Measurements from ENCODE around the gene COL4A4.

Gene COL4A4

GRCh38 chr2:226971084-226971483, 192.9 kb downstream of the COL4A4 start:
- H3K27ac ChIP-seq: no peak overlapping the region
- TF ChIP-seq CTCF (IDR thresholded peaks at IDR 0.05) (no peak), ZFX (IDR thresholded peaks at IDR 0.05; ENCODE audit: borderline replicate concordance) (no peak)

- no peak overlapping the region for H3K27ac ChIP-seq
- TF ChIP-seq ZFX (IDR thresholded peaks at IDR 0.05; ENCODE audit: borderline replicate concordance) (no peak), CTCF (IDR thresholded peaks at IDR 0.05) (no peak)
These were observed 193.6 kb downstream of the COL4A4 start for GRCh38 chr2:226970362-226970761.

GRCh38 chr2:226969417-226970080, 194.5 kb downstream of the COL4A4 start:
- TF ChIP-seq ZFX (IDR thresholded peaks at IDR 0.05; ENCODE audit: borderline replicate concordance) (no peak), CTCF (IDR thresholded peaks at IDR 0.05) (no peak)
- no peak overlapping the region for H3K27ac ChIP-seq

- H3K27ac ChIP-seq: no peak overlapping the region
- no peak for TF ChIP-seq ZFX (IDR thresholded peaks at IDR 0.05; ENCODE audit: borderline replicate concordance)
- no peak for TF ChIP-seq CTCF (IDR thresholded peaks at IDR 0.05)
These were observed 198.6 kb downstream of the COL4A4 start for GRCh38 chr2:226965376-226965775.

GRCh38 chr2:226963528-226963927, 200.5 kb downstream of the COL4A4 start:
- no peak for TF ChIP-seq ZFX (IDR thresholded peaks at IDR 0.05; ENCODE audit: borderline replicate concordance)
- no peak for TF ChIP-seq CTCF (IDR thresholded peaks at IDR 0.05)
- H3K27ac ChIP-seq: no peak overlapping the region

GRCh38 chr2:226962176-226962773, 201.7 kb downstream of the COL4A4 start:
- no peak for TF ChIP-seq CTCF (IDR thresholded peaks at IDR 0.05)
- no peak for TF ChIP-seq ZFX (IDR thresholded peaks at IDR 0.05; ENCODE audit: borderline replicate concordance)
- H3K27ac ChIP-seq: no peak overlapping the region

GRCh38 chr2:226959418-226959817, 204.6 kb downstream of the COL4A4 start:
- no peak overlapping the region for H3K27ac ChIP-seq
- TF ChIP-seq CTCF (IDR thresholded peaks at IDR 0.05) (no peak), ZFX (IDR thresholded peaks at IDR 0.05; ENCODE audit: borderline replicate concordance) (no peak)
